ENCODE measurements around the gene ELOVL3. TPM values are rescaled to one million over a fixed set of nuclear protein-coding genes. Genes with fewer than 3 reads are reported as not detected.
A peak's percentile ranks its signal among the peaks of the same experiment; 100 is the strongest.

The ELOVL3 gene
- total RNA-seq, 1 experiment from 2014 or later: 0.17 TPM

DNA sequence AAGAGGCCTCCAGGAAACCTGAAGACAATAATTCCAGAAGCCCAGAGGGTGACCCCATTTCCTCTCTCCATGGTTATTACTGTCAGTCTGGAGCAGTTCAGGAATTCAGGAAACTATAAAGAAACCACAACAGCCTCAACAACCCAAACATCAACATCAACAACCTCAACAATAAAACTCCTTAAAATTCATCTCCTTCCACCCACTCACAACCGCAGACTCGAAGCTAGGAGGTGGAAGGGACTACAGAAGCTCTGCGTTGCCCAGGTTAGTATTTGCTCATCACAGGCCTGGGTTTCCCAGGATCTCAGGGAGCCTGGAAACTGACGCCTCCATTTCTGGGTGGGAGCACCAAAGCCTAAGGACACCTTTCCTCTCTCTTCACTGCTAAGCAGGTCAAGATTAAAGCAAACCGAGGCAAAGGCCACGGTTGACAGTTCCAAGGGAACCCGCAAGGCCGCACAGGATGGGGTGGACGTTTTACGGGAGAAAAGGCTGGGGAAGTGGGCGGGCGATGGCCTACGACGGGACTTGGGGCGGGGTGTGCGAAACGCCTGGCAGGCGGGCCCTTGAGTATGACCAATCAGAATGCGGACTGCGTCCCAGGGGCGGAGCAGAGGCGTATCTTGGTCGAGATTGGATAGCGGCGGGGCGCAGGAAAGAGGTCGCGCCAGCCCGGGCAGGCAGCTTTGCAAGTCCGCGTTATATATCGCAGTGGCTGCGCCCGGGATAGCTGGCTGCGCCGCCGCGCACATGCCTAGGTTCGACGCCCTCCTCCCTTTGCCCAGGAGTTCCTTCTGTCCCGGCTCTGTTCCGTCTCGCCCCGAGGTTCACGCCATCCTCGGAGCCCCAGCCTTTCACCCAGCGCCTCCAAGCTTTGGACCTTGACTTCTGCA, at the start of gene ELOVL3 (continued):
- peak; percentile 94; the same call in 1 of the 2 replicates for TF ChIP-seq NFE2L1 (CRISPR knock-in tag; IDR thresholded peaks at IDR 0.05)
- peak; percentile 65; the same call in 1 of the 2 replicates for TF ChIP-seq FOXK1 (CRISPR knock-in tag; IDR thresholded peaks at IDR 0.05)
- TF ChIP-seq PRDM15 (CRISPR knock-in tag; IDR thresholded peaks at IDR 0.05): no peak
- no peak for TF ChIP-seq ZSCAN18 (CRISPR knock-in tag; IDR thresholded peaks at IDR 0.05)
- peak; percentile 86 for TF ChIP-seq ETV6 (CRISPR knock-in tag; IDR thresholded peaks at IDR 0.05)
- TF ChIP-seq, protein P1, sequence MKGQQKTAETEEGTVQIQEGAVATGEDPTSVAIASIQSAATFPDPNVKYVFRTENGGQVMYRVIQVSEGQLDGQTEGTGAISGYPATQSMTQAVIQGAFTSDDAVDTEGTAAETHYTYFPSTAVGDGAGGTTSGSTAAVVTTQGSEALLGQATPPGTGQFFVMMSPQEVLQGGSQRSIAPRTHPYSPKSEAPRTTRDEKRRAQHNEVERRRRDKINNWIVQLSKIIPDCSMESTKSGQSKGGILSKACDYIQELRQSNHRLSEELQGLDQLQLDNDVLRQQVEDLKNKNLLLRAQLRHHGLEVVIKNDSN (CRISPR knock-in tag; IDR thresholded peaks at IDR 0.05): peak; percentile 78
- TF ChIP-seq NR1H2 (CRISPR knock-in tag; IDR thresholded peaks at IDR 0.05): 0 out of 2 replicates have a peak, but pooled peaks have one; percentile 25
- TF ChIP-seq HMGXB4 (CRISPR knock-in tag; IDR thresholded peaks at IDR 0.05): 0 out of 2 replicates have a peak, but pooled peaks have one; percentile 59
- TF ChIP-seq RELA (CRISPR knock-in tag; IDR thresholded peaks at IDR 0.05; ENCODE audit: borderline replicate concordance): peak; percentile 92
- no peak for TF ChIP-seq RORB (CRISPR knock-in tag; IDR thresholded peaks at IDR 0.05)
- peak; percentile 92 for TF ChIP-seq JUN (CRISPR knock-in tag; IDR thresholded peaks at IDR 0.05)
- TF ChIP-seq MYBL2 (CRISPR knock-in tag; IDR thresholded peaks at IDR 0.05): peak; percentile 88
- TF ChIP-seq, protein P2, sequence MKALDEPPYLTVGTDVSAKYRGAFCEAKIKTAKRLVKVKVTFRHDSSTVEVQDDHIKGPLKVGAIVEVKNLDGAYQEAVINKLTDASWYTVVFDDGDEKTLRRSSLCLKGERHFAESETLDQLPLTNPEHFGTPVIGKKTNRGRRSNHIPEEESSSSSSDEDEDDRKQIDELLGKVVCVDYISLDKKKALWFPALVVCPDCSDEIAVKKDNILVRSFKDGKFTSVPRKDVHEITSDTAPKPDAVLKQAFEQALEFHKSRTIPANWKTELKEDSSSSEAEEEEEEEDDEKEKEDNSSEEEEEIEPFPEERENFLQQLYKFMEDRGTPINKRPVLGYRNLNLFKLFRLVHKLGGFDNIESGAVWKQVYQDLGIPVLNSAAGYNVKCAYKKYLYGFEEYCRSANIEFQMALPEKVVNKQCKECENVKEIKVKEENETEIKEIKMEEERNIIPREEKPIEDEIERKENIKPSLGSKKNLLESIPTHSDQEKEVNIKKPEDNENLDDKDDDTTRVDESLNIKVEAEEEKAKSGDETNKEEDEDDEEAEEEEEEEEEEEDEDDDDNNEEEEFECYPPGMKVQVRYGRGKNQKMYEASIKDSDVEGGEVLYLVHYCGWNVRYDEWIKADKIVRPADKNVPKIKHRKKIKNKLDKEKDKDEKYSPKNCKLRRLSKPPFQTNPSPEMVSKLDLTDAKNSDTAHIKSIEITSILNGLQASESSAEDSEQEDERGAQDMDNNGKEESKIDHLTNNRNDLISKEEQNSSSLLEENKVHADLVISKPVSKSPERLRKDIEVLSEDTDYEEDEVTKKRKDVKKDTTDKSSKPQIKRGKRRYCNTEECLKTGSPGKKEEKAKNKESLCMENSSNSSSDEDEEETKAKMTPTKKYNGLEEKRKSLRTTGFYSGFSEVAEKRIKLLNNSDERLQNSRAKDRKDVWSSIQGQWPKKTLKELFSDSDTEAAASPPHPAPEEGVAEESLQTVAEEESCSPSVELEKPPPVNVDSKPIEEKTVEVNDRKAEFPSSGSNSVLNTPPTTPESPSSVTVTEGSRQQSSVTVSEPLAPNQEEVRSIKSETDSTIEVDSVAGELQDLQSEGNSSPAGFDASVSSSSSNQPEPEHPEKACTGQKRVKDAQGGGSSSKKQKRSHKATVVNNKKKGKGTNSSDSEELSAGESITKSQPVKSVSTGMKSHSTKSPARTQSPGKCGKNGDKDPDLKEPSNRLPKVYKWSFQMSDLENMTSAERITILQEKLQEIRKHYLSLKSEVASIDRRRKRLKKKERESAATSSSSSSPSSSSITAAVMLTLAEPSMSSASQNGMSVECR (CRISPR knock-in tag; IDR thresholded peaks at IDR 0.05; ENCODE audit: borderline replicate concordance): peak; percentile 98
- TF ChIP-seq E2F1 (CRISPR knock-in tag; IDR thresholded peaks at IDR 0.05): peak; percentile 92
- no peak for TF ChIP-seq TCF7 (CRISPR knock-in tag; IDR thresholded peaks at IDR 0.05; ENCODE audit: low read depth)
- no peak for TF ChIP-seq FOXJ3 (CRISPR knock-in tag; IDR thresholded peaks at IDR 0.05; ENCODE audit: borderline replicate concordance)
- TF ChIP-seq SMAD3 (CRISPR knock-in tag; IDR thresholded peaks at IDR 0.05; ENCODE audit: borderline replicate concordance): peak; percentile 94
- TF ChIP-seq, protein P3, sequence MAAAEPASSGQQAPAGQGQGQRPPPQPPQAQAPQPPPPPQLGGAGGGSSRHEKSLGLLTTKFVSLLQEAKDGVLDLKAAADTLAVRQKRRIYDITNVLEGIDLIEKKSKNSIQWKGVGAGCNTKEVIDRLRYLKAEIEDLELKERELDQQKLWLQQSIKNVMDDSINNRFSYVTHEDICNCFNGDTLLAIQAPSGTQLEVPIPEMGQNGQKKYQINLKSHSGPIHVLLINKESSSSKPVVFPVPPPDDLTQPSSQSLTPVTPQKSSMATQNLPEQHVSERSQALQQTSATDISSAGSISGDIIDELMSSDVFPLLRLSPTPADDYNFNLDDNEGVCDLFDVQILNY (CRISPR knock-in tag; IDR thresholded peaks at IDR 0.05): 0 out of 2 replicates have a peak, but pooled peaks have one; percentile 83
- TF ChIP-seq ZNF138 (CRISPR knock-in tag; conservative IDR thresholded peaks at IDR 0.05): no peak
- TF ChIP-seq SOX15 (CRISPR knock-in tag; IDR thresholded peaks at IDR 0.05): no peak
- peak; percentile 71 for TF ChIP-seq CREM (CRISPR knock-in tag; IDR thresholded peaks at IDR 0.05)
- no peak; the same call in 1 of the 2 replicates for TF ChIP-seq ATF2 (CRISPR knock-in tag; IDR thresholded peaks at IDR 0.05; ENCODE audit: borderline replicate concordance, low read depth)
